Vagina (tissue), 2 donors: ENCODE results near the gene STK32A.

Experiments
- CTCF ChIP-seq, 3 experiments: fragments of 450-650 bp in 2 of 3; fragments of 200-600 bp in 1 of 3; sonication (generic) in 1 of 3; IDR thresholded peaks; one replicate each; pipeline ENCODE4 v1.5.1; 2017 to 2019; ENCODE audit warnings: antibody characterized with exemption in 3 of 3, mild to moderate bottlenecking in 2 of 3, moderate library complexity in 2 of 3
- POLR2A ChIP-seq, 2 donors: fragments of 450-650 bp; IDR thresholded peaks; one replicate each; pipeline ENCODE4 v1.6.1; 2017; ENCODE audit warnings: antibody characterized with exemption in 2 of 2, mild to moderate bottlenecking in 2 of 2, moderate library complexity in 2 of 2

GRCh38 chr5:147407094-147407681 is 172.4 kb downstream of the STK32A start:
- no peak for TF ChIP-seq POLR2A (IDR thresholded peaks at IDR 0.05)
- TF ChIP-seq CTCF (IDR thresholded peaks at IDR 0.05) = no peak
